Chondrocyte (in vitro differentiated cells): Measurements from ENCODE around the gene CNDP1. TPM values are rescaled to one million over a fixed set of nuclear protein-coding genes. Genes with fewer than 3 reads are reported as not detected.

Experiments
- DNase-seq: peaks from one replicate; pipeline ENCODE4 v3.0.0; 2021; ENCODE audit warnings: mixed read lengths, low spot score
- H3K27ac Mint-ChIP-seq: one replicate; pipeline ENCODE4 v1.8.0; 2021; ENCODE audit warnings: mild to moderate bottlenecking, moderate library complexity, mixed read lengths; ENCODE audit not compliant: unreplicated experiment
- H3K27me3 Mint-ChIP-seq: 2 replicates; pipeline ENCODE4 v1.8.0; 2021; ENCODE audit warnings: low read depth, mixed read lengths
- H3K36me3 Mint-ChIP-seq: 2 replicates; pipeline ENCODE4 v1.8.0; 2021; ENCODE audit warnings: low read depth, mixed read lengths
- H3K4me1 Mint-ChIP-seq: 2 replicates; pipeline ENCODE4 v1.8.0; 2021; ENCODE audit warnings: low read depth, mild to moderate bottlenecking, mixed read lengths
- H3K4me3 Mint-ChIP-seq: one replicate; pipeline ENCODE4 v1.8.0; 2021; ENCODE audit warnings: mild to moderate bottlenecking, moderate library complexity, mixed read lengths; ENCODE audit not compliant: unreplicated experiment
- H3K9me3 Mint-ChIP-seq: 2 replicates; pipeline ENCODE4 v1.8.0; 2021; ENCODE audit warnings: low read depth, mixed read lengths
- CTCF ChIP-seq: fragments of 200-600 bp; sonication (generic); IDR thresholded peaks from 2 replicates; pipeline ENCODE4 v1.5.0; 2021; ENCODE audit warnings: antibody characterized with exemption, mild to moderate bottlenecking, moderate library complexity
- total RNA-seq: library from RNA; stranded (reverse); gene quantifications from 3 replicates; pipeline ENCODE4 v1.2.1, GENCODE V29; 2021

Gene CNDP1
- total RNA-seq, 1 donor from 2014 or later = 0.22 TPM

GRCh38 chr18:74609535-74609934 is 75.2 kb downstream of the CNDP1 start:
- Mint-ChIP-seq H3K4me3 (no peak overlapping the region), H3K36me3 (no peaks in the 10 kb centered on the region), H3K27ac (no peak overlapping the region), H3K9me3 (no peaks in the 10 kb centered on the region), H3K27me3 (no peaks in the 10 kb centered on the region), H3K4me1 (peaks cover 31% of the 10 kb centered on the region)
- no peak for DNase-seq
- no peak for TF ChIP-seq CTCF

- TF ChIP-seq CTCF = no peak
- no peak overlapping the region for H3K27ac Mint-ChIP-seq
- H3K9me3 Mint-ChIP-seq = peaks cover 3% of the 10 kb centered on the region
- no peaks in the 10 kb centered on the region for H3K27me3 Mint-ChIP-seq
- DNase-seq = no peak
- H3K4me3 Mint-ChIP-seq = no peak overlapping the region
- peaks cover 25% of the 10 kb centered on the region for H3K4me1 Mint-ChIP-seq
- no peaks in the 10 kb centered on the region for H3K36me3 Mint-ChIP-seq
Observed at GRCh38 chr18:74610051-74610615, 75.8 kb downstream of the CNDP1 start.

- no peaks in the 10 kb centered on the region for H3K36me3 Mint-ChIP-seq
- no peak for TF ChIP-seq CTCF
- H3K4me3 Mint-ChIP-seq = no peak overlapping the region
- peaks cover 3% of the 10 kb centered on the region for H3K9me3 Mint-ChIP-seq
- H3K27me3 Mint-ChIP-seq = no peaks in the 10 kb centered on the region
- no peak for DNase-seq
- peaks cover 23% of the 10 kb centered on the region for H3K4me1 Mint-ChIP-seq
- no peak overlapping the region for H3K27ac Mint-ChIP-seq
Observed at GRCh38 chr18:74610860-74611259, 76.6 kb downstream of the CNDP1 start.

GRCh38 chr18:74611765-74612164 is 77.5 kb downstream of the CNDP1 start:
- Mint-ChIP-seq H3K36me3 (no peaks in the 10 kb centered on the region), H3K27ac (no peak overlapping the region), H3K27me3 (no peaks in the 10 kb centered on the region), H3K4me3 (no peak overlapping the region), H3K4me1 (peaks cover 23% of the 10 kb centered on the region), H3K9me3 (peaks cover 3% of the 10 kb centered on the region)
- TF ChIP-seq CTCF = no peak
- DNase-seq = no peak

GRCh38 chr18:74613381-74613780 is 79.1 kb downstream of the CNDP1 start:
- H3K4me3 Mint-ChIP-seq = no peak overlapping the region
- no peaks in the 10 kb centered on the region for H3K36me3 Mint-ChIP-seq
- peaks cover 3% of the 10 kb centered on the region for H3K9me3 Mint-ChIP-seq
- H3K27ac Mint-ChIP-seq = no peak overlapping the region
- DNase-seq = no peak
- peaks cover 23% of the 10 kb centered on the region for H3K4me1 Mint-ChIP-seq
- TF ChIP-seq CTCF = no peak
- no peaks in the 10 kb centered on the region for H3K27me3 Mint-ChIP-seq
